K562 (cell line): Measurements from ENCODE around the gene BAIAP3.

Experiments used
- BRF2 ChIP-seq: IDR thresholded peaks from 3 replicates; pipeline ENCODE4 v1.6.1; 2011; ENCODE audit warnings: borderline replicate concordance, mild to moderate bottlenecking; ENCODE audit not compliant: insufficient read length, insufficient read depth
- HEY1 ChIP-seq: fragments of 250-450 bp; sonication (Bioruptor Pico); IDR thresholded peaks from 2 replicates; pipeline ENCODE4 v1.5.0; 2020; ENCODE audit warnings: mild to moderate bottlenecking, moderate library complexity, borderline replicate concordance

GRCh38 chr16:1348441-1348840 is 15.0 kb downstream of the BAIAP3 start:
- no peak for TF ChIP-seq HEY1 (CRISPR knock-in tag)
- TF ChIP-seq BRF2 = no peak
